Activated CD8-positive, alpha-beta T cell treated with anti-CD3 and anti-CD28 coated beads for 36 hours (primary cell): ENCODE results near the gene PIANP. TPM values are rescaled to one million over a fixed set of nuclear protein-coding genes. Genes with fewer than 3 reads are reported as not detected.
"Not testable (repeated sequence)": the region's sequence is repeated elsewhere in the genome, so short reads cannot be mapped to it uniquely, and the experiment has no call there.

Experiments used
- ATAC-seq: fragments of 200-7000 bp; cut with Tn5 transposase; one replicate; pipeline ENCODE4 v1.10.0; 2021; ENCODE audit warnings: mild to moderate bottlenecking, moderate library complexity
- CTCF ChIA-PET: fragments of 350-600 bp; sonication (Branson Sonifier 250); formaldehyde crosslinking; loops from one replicate; lab custom pipeline; 2021; ENCODE audit warnings: antibody characterized with exemption; lab: Charles Lee
- POLR2A ChIA-PET: fragments of 350-600 bp; sonication (Branson Sonifier 250); formaldehyde crosslinking; loops from one replicate; lab custom pipeline; 2021; ENCODE audit warnings: antibody characterized with exemption; lab: Charles Lee
- DNase-seq: peaks from one replicate; pipeline ENCODE4 v3.0.0-alpha.2; 2020
- H3K27ac Mint-ChIP-seq: one replicate; pipeline ENCODE4 v1.8.0; 2021; ENCODE audit warnings: mild to moderate bottlenecking, mixed read lengths
- H3K27me3 Mint-ChIP-seq: one replicate; pipeline ENCODE4 v1.8.0; 2021; ENCODE audit warnings: mixed read lengths
- H3K36me3 Mint-ChIP-seq: one replicate; pipeline ENCODE4 v1.8.0; 2021; ENCODE audit warnings: low read depth, mixed read lengths
- H3K4me1 Mint-ChIP-seq: one replicate; pipeline ENCODE4 v1.8.0; 2021; ENCODE audit warnings: low read depth, mixed read lengths
- H3K4me3 Mint-ChIP-seq: one replicate; pipeline ENCODE4 v1.8.0; 2021; ENCODE audit warnings: mild to moderate bottlenecking, moderate library complexity, mixed read lengths
- H3K9me3 Mint-ChIP-seq: one replicate; pipeline ENCODE4 v1.8.0; 2021; ENCODE audit warnings: mixed read lengths
- intact Hi-C: fragments of 100-400 bp; cut with micrococcal nuclease; formaldehyde crosslinking; loops from one replicate; pipeline ENCODE4 v1.10.0; 2022
- total RNA-seq, 2 experiments: library from RNA; stranded (reverse); gene quantifications; one replicate each; pipeline ENCODE4 v1.2.3, GENCODE V29; 2021
- TF ChIP-seq, protein P1 (sequence below): fragments of 200-600 bp; IDR thresholded peaks from one replicate; pipeline ENCODE4 v1.8.0; 2022; ENCODE audit warnings: antibody characterized with exemption, mild to moderate bottlenecking

Gene PIANP
- total RNA-seq, 2 experiments from 2014 or later, result not detected

DNA sequence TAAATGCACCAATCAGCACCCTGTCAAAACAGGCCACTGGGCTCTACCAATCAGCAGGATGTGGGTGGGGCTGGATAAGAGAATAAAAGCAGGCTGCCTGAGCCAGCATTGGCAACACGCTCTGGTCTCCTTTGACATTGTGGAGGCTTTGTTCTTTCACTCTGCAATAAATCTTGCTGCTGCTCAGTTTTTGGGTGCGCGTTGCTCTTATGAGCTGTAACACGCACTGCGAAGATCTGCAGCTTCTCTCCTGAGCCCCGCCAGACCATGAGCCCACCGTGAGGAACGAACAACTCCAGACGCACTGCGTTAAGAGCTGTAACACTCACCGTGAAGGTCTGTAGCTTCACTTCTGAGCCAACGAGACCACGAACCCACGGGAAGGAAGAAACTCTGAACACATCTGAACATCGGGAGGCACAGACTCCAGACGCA lies 8.4 kb upstream of the PIANP start:
- Mint-ChIP-seq H3K4me1 (peaks cover 8% of the 10 kb centered on the region), H3K27ac (peak overlapping the region; percentile 43), H3K4me3 (peak overlapping the region; percentile 56), H3K36me3 (no peaks in the 10 kb centered on the region), H3K27me3 (peaks cover 10% of the 10 kb centered on the region), H3K9me3 (no peaks in the 10 kb centered on the region)
- ATAC-seq (peak; percentile 65), DNase-seq (peak; percentile 59)
- TF ChIP-seq, protein P1, sequence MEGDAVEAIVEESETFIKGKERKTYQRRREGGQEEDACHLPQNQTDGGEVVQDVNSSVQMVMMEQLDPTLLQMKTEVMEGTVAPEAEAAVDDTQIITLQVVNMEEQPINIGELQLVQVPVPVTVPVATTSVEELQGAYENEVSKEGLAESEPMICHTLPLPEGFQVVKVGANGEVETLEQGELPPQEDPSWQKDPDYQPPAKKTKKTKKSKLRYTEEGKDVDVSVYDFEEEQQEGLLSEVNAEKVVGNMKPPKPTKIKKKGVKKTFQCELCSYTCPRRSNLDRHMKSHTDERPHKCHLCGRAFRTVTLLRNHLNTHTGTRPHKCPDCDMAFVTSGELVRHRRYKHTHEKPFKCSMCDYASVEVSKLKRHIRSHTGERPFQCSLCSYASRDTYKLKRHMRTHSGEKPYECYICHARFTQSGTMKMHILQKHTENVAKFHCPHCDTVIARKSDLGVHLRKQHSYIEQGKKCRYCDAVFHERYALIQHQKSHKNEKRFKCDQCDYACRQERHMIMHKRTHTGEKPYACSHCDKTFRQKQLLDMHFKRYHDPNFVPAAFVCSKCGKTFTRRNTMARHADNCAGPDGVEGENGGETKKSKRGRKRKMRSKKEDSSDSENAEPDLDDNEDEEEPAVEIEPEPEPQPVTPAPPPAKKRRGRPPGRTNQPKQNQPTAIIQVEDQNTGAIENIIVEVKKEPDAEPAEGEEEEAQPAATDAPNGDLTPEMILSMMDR, result no peak
- ChIA-PET CTCF (interaction anchor here (0.6 to 1.5 kb wide), 5 partner anchors 10 to 160 kb away, joined by 3 to 4 read pairs (median 3); partner anchors contain the start of genes COPS7A, MLF2 and ZNF384), POLR2A (interaction anchor here (0.6 to 1.5 kb wide), 3 partner anchors 12 to 15 kb away, joined by 4 to 7 read pairs (median 4); partner anchors contain the start of gene COPS7A)
- intact Hi-C loops, result no loop called here

DNA sequence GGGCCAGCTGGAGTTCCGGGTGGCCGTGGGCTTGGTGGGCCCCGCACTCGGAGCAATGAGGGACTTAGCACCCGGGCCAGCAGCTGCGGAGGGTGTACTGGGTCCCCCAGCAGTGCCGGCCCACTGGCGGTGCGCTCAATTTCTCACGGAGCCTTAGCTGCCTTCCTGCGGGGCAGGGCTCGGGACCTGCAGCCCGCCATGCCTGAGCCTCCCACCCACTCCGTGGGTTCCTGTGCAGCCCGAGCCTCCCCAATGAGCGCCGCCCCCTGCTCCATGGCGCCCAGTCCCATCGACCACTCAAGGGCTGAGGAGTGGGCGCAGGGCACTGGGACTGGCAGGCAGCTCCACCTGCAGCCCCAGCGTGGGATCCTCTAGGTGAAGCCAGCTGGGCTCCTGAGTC lies 7.7 kb upstream of the PIANP start:
- H3K9me3 Mint-ChIP-seq, H3K36me3 Mint-ChIP-seq, ATAC-seq, DNase-seq, intact Hi-C loops, H3K4me3 Mint-ChIP-seq, H3K27ac Mint-ChIP-seq, H3K4me1 Mint-ChIP-seq: not testable (repeated sequence)
- POLR2A ChIA-PET, result interaction anchor here (1.0 to 1.5 kb wide), 2 partner anchors 13 to 15 kb away, joined by 4 to 7 read pairs; partner anchors contain the start of gene COPS7A
- CTCF ChIA-PET, result interaction anchor here (1.5 kb wide), 2 partner anchors 9 to 19 kb away, joined by 3 to 4 read pairs; partner anchors contain the start of gene ZNF384
- peaks cover 15% of the 10 kb centered on the region for H3K27me3 Mint-ChIP-seq

DNA sequence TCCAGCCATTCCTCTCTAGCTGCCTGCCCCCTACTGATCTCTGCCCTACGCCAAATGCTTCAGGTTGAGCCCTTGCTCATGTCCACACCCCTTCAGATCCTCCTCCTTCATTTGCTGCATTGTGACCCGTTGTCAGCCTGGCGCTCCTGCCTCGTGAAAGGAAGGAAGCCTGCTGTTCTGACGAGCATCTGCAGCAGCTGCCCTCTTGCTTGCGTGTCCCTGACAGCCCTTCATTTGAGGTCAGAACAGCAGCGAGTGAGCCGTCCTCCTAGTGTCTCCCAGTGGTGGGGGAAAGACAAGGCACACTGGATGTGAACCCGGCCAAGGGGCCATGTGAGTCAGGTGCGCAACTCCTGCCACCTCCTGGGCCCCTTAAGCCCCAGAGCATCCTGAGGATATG lies 3.0 kb upstream of the PIANP start:
- Mint-ChIP-seq H3K27me3 (peaks cover 46% of the 10 kb centered on the region), H3K4me1 (peaks cover 14% of the 10 kb centered on the region), H3K36me3 (no peaks in the 10 kb centered on the region), H3K27ac (no peak overlapping the region), H3K4me3 (no peak overlapping the region), H3K9me3 (no peaks in the 10 kb centered on the region)
- TF ChIP-seq, protein P1, result no peak
- peak; percentile 43 for DNase-seq
- POLR2A ChIA-PET, result no interaction called here
- peak; percentile 38 for ATAC-seq
- intact Hi-C loops, result no loop called here
- CTCF ChIA-PET, result interaction anchor here (0.6 kb wide), 1 partner anchor 94 kb away, joined by 3 read pairs; no protein-coding TSS in a partner anchor

DNA sequence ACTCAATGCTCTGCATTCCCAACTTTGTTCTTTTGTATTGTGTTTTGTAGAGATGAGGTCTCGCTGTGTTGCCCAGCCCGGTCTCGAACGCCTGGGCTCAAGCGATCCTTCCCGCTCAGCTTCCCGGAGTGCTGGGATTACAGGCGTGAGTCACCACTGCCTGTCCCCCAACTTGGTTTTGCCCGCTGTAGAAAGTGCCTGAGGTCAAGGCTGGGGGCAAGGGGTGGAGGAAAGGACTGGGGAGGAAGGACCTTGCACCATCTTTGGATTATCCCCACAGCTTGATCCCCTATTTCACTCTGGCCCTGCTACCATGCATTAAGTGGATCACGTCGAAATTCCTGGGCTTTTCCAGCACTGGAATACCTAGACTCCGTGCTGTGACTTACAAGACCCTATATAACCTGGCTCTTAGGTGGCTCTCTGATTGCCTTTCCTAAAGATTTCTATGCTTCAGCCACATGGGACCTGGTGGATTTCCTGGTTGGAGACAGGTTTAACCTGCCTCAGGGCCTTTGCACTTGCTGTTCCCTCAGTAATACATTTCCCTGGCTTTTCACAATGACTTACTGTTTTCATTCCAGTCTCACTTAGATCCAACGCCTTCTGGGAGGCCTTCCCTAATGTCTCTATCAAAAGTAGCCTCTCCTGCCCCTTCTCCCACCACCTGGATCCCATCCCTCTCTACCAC lies 608 bp upstream of the PIANP start:
- TF ChIP-seq, protein P1, result no peak
- peaks cover 13% of the 10 kb centered on the region for H3K4me1 Mint-ChIP-seq
- H3K27ac Mint-ChIP-seq, result no peak overlapping the region
- POLR2A ChIA-PET, result interaction anchor here (0.7 kb wide), 1 partner anchor 49 kb away, joined by 3 read pairs; no protein-coding TSS in a partner anchor
- ATAC-seq (no peak), DNase-seq (no peak)
- H3K36me3 Mint-ChIP-seq, result no peaks in the 10 kb centered on the region
- H3K9me3 Mint-ChIP-seq, result no peaks in the 10 kb centered on the region
- intact Hi-C loops, result no loop called here
- H3K4me3 Mint-ChIP-seq, result peak overlapping the region; percentile 63
- CTCF ChIA-PET, result interaction anchor here (1.3 kb wide), 1 partner anchor 80 kb away, joined by 3 read pairs; no protein-coding TSS in a partner anchor
- peaks cover 52% of the 10 kb centered on the region for H3K27me3 Mint-ChIP-seq

DNA sequence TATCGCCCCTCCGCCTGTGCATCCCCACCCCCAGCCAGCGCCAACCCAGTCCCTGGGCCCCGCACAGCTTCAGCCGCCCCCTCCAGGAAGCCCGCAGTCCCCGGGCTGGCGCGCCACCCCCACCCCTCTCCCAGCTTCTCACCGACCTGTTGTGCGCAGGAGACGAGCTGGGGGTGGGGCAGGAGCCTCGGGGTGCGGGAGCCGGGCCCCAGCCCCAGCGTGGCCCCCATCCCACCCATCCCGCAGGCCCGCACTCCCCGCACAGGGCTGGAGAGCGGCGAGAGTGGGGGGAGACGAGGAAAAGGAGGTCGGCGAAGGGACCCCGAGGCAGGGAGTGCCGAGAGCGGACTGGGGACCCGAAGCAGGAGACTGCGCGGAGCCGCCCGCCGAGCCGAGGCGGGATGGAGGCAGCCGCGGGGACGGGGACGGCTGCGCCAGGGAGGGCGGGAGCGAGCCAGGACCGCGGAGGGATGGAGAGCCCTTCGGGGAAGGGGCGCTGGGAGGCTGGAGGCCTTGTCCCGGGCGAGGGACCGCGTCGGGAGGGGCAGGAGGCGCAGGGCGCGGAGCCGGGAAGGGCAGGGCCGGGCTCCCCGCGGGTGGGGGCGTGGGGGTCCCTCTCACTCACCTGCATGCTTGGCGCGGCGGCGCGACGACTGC lies 498 bp downstream of the PIANP start:
- peak; percentile 33 for DNase-seq
- Mint-ChIP-seq H3K4me3 (peak overlapping the region; percentile 51), H3K27ac (no peak overlapping the region), H3K27me3 (peaks cover 50% of the 10 kb centered on the region), H3K9me3 (no peaks in the 10 kb centered on the region), H3K4me1 (peaks cover 13% of the 10 kb centered on the region), H3K36me3 (no peaks in the 10 kb centered on the region)
- intact Hi-C loops, result no loop called here
- POLR2A ChIA-PET, result interaction anchor here (0.8 kb wide), 1 partner anchor 11 kb away, joined by 4 read pairs; the partner anchor contains the start of gene ZNF384
- TF ChIP-seq, protein P1, result no peak
- ATAC-seq, result peak; percentile 46
- CTCF ChIA-PET, result interaction anchor here (2.7 to 2.8 kb wide), 2 partner anchors 10 to 23 kb away, joined by 10 to 13 read pairs; partner anchors contain the start of genes COPS7A and ZNF384
